ACC112 (cell line): Measurements from ENCODE around the gene C17orf75.

Experiments
- H2AFZ ChIP-seq: fragments of 200-600 bp; sonication (generic); one replicate; pipeline ENCODE4 v1.6.0; 2017; ENCODE audit warnings: antibody characterized with exemption, low read length; ENCODE audit not compliant: unreplicated experiment
- H3K27ac ChIP-seq: fragments of 200-600 bp; sonication (generic); 2 replicates; pipeline ENCODE4 v1.5.1; 2014; ENCODE audit warnings: low read depth, mild to moderate bottlenecking, antibody characterized with exemption, low read length, moderate library complexity
- H3K27me3 ChIP-seq: fragments of 200-600 bp; sonication (generic); 2 replicates; pipeline ENCODE4 v1.6.1; 2014; ENCODE audit warnings: mild to moderate bottlenecking, antibody characterized with exemption, low read length, moderate library complexity, mixed read lengths; ENCODE audit not compliant: insufficient read depth
- H3K36me3 ChIP-seq: fragments of 200-600 bp; sonication (generic); 2 replicates; pipeline ENCODE4 v1.6.1; 2016; ENCODE audit warnings: mild to moderate bottlenecking, antibody characterized with exemption, low read length, moderate library complexity, mixed read lengths; ENCODE audit not compliant: insufficient read depth
- H3K4me1 ChIP-seq: fragments of 200-600 bp; sonication (generic); one replicate; pipeline ENCODE4 v1.6.1; 2016; ENCODE audit warnings: low read length, mixed read lengths; ENCODE audit not compliant: insufficient read depth, unreplicated experiment, control insufficient read depth
- H3K4me3 ChIP-seq: fragments of 200-600 bp; sonication (generic); 2 replicates; pipeline ENCODE4 v1.5.1; 2014; ENCODE audit warnings: mild to moderate bottlenecking, low read depth, low read length
- H3K79me2 ChIP-seq: fragments of 200-600 bp; sonication (generic); one replicate; pipeline ENCODE4 v1.6.0; 2016; ENCODE audit warnings: low read length; ENCODE audit not compliant: control insufficient read depth, unreplicated experiment, insufficient read depth

The C17orf75 gene

DNA sequence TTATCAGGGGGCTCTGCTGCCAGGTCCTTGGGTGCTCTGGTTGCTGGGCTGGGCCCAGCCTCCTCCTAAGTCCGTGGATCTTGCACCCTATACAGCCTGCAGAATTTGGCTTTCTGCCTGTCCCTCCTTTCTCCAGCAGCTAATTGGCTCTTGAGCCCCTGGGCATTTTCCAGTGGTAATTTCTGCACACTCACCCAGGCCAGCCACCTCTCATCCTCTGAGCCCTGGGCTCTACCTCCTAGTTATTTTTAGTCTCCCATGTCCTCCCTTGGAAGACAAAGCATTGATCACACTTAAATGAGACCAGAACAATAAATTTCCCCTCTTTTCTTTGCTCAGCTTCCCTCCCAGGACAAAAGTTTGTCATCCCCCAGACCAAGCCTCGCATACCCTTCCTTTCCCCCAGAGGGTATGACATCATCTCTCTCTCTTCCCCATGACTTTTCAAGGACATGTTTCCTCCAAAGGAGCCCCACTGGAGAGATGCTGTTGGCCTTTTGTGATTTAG is 38.1 kb downstream of the C17orf75 start:
- Histone ChIP-seq H3K27ac (no peak overlapping the region), H3K36me3 (no peaks in the 10 kb centered on the region), H3K4me1 (no peaks in the 10 kb centered on the region), H2AFZ (no peak overlapping the region), H3K27me3 (peaks cover 6% of the 10 kb centered on the region; the same call in 1 of the 2 replicates), H3K4me3 (no peak overlapping the region), H3K79me2 (no peaks in the 10 kb centered on the region)

DNA sequence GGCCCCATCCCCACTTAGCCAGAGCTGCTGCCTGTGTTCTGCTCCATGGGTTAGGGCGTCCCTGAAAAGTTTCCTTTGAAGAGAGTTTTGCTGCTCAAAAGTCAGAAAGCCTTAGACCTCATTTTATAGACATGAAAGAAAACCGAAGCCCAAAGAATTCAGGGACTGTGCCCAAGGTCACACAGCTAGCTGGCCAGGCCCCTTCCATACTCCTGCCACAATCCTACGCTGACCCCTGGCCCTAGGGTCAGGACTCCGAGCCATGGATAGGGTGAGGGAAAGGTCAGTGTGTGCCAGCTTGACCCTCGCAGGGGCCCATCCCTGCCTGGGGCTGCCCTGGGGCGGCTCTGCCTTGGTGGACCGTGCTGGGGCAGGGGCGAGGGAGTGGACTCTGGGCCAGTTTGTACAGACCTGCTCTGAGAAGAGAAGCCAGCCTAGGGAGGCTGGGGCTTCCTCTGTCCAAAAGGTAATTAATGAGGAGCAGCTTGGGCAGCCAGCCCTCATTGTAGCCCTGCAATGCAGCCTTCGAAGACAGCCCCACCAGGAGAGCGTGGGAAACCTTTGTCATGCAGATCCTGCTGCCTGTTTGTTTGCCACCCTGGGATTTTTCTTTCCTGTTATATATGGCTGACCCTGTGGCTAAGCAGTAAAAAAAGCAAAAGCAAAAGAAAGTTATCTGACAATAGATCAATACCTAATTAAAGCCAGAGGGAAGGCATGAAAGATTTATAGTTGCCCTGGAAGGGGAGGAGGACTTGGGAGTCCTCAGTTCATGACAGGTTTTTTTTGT is 38.9 kb downstream of the C17orf75 start:
- Histone ChIP-seq H3K27me3 (peaks cover 5% of the 10 kb centered on the region; the same call in 1 of the 2 replicates), H3K79me2 (no peaks in the 10 kb centered on the region), H2AFZ (no peak overlapping the region), H3K36me3 (no peaks in the 10 kb centered on the region), H3K27ac (no peak overlapping the region), H3K4me1 (no peaks in the 10 kb centered on the region), H3K4me3 (no peak overlapping the region)

DNA sequence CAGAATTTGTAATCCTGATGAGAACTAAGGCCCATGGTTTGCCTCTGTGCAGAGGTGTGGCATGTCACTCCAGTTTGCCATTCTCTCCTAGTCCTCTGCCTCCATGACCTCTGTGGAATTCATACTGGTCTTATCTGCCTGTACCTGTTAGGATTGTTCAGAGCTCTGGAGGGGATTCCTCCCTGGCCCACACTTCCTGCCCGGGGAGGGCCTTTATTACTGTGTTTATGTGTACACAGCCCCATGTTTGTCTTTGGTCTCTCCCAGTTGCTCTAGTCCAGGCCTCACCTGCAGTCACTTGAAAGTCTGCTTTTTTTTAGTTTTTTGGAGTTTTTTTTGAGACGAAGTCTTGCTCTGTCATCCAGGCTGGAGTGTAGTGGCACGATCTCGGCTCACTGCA is 39.9 kb downstream of the C17orf75 start:
- H3K27me3 ChIP-seq: no peaks in the 10 kb centered on the region
- no peak overlapping the region for H3K27ac ChIP-seq
- H3K4me1 ChIP-seq: no peaks in the 10 kb centered on the region
- H2AFZ ChIP-seq: no peak overlapping the region
- H3K36me3 ChIP-seq: no peaks in the 10 kb centered on the region
- no peaks in the 10 kb centered on the region for H3K79me2 ChIP-seq
- H3K4me3 ChIP-seq: no peak overlapping the region

DNA sequence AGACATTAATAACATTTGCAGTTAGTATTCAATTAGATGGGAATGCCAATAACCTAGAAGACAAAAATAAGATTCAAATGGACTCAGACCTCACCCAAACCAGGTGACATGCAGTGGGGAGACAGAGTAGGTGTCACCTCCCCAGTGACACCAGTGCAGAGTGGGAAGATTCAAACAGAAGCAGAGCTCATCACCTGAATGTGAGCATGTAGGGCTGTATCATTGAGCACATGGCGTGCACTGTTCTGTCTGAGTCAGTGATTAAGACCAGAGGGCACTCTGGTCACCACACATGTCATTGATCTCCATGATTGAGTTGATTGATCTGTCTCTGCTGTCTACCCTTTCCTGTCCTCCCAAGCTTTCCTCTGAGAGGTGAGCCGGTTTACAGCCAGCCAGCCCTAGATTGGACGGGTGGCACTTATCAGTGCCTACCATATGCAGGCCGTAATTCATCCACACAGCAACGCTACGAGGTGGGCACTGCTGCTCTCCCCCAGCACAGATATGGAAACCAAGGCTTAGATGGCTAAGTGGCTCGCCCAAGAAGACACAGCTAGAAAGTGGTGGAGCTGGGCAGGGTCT is 42.3 kb downstream of the C17orf75 start:
- no peak overlapping the region for H3K4me3 ChIP-seq
- no peak overlapping the region for H3K27ac ChIP-seq
- no peaks in the 10 kb centered on the region for H3K27me3 ChIP-seq
- H3K4me1 ChIP-seq: no peaks in the 10 kb centered on the region
- no peaks in the 10 kb centered on the region for H3K36me3 ChIP-seq
- H2AFZ ChIP-seq: no peak overlapping the region
- H3K79me2 ChIP-seq: no peaks in the 10 kb centered on the region

DNA sequence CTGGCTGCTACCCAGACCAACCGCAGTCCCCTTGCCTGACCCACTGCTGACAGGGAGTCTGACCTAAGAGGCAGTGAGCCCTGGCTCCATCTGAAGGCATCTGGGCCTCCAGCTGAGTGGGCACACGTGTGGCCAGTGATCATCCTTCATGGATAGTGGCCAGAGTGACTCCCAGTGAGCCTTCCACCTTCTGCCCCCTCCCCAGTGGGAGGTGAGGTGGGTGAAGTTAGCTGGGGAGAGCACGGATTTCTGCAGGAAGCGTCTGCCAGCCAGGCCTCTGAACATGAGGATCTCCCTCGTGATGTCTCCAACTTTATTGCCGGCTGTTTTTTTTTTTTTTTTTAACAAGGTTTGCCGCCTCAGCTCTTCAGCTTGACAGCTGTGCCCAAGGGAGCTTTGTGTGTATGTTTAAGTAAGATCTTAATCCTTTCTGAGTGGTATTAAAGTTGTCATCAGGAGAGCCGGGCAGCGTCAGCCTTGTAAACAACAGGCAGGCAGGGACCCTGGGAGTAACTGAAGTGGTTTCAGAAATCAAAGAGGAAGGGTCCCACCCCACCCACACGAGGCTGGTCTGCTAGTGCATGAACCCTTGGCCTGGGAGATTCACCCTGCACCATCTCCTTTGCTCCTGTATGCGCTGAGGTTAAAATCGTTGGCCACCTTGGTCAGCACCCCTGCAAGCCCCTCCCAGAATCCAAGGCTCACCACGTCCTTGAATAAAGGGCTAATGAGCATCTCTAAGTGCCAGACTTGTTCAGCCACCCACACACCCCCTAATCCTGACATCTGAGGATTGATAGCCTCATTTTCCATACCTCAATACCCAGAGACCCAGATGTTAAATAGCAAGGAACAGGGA is 43.0 kb downstream of the C17orf75 start:
- no peak overlapping the region for H2AFZ ChIP-seq

DNA sequence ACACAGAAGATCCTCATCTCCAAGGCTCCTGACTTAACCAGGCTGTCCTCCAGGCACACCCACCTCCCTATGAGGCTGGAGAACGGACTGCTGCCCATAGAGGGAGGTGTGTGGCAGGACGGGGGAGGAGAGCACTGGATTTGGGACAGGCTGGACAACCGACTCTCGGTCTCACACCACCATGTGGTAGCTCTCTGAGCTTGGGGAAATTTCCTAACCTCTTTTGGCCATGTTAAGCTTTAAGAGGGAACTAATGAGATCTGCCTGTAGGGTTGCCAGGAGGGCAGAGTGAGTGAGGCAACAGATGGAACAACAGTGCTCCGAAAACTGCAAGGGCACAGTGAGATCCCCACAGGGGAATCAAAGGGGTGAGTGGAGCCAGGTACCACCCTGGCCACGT is 43.7 kb downstream of the C17orf75 start:
- Histone ChIP-seq H2AFZ (no peak overlapping the region), H3K4me1 (no peaks in the 10 kb centered on the region), H3K79me2 (no peaks in the 10 kb centered on the region), H3K27ac (no peak overlapping the region), H3K4me3 (no peak overlapping the region), H3K36me3 (no peaks in the 10 kb centered on the region), H3K27me3 (no peaks in the 10 kb centered on the region)

More for the DNA sequence above, 43.0 kb downstream of the C17orf75 start:
- no peaks in the 10 kb centered on the region for H3K27me3 ChIP-seq
- no peaks in the 10 kb centered on the region for H3K4me1 ChIP-seq
- no peaks in the 10 kb centered on the region for H3K36me3 ChIP-seq
- no peaks in the 10 kb centered on the region for H3K79me2 ChIP-seq
- no peak overlapping the region for H3K27ac ChIP-seq
- no peak overlapping the region for H3K4me3 ChIP-seq

DNA sequence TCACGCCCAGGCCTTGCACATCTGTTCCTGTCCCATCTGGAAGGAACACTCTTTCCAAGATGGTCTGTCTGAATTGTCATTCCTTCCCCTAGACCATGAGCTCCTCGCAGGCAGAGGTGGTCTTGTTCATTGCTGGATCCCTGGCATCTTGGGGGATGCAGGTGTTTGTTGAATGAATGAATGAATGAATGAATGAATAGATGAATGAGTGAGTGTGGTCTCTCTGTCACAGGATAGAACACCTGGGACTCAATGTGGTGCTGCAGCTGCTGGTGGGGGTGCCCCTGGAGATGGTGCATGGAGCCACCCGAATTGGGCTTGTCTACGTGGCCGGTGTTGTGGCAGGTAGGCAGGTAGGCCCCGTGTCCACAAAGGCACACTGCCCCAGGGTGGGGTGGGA is 44.1 kb downstream of the C17orf75 start:
- H3K27ac ChIP-seq: no peak overlapping the region
- no peak overlapping the region for H2AFZ ChIP-seq
- H3K79me2 ChIP-seq: no peaks in the 10 kb centered on the region
- no peaks in the 10 kb centered on the region for H3K27me3 ChIP-seq
- H3K36me3 ChIP-seq: no peaks in the 10 kb centered on the region
- H3K4me1 ChIP-seq: no peaks in the 10 kb centered on the region
- no peak overlapping the region for H3K4me3 ChIP-seq

DNA sequence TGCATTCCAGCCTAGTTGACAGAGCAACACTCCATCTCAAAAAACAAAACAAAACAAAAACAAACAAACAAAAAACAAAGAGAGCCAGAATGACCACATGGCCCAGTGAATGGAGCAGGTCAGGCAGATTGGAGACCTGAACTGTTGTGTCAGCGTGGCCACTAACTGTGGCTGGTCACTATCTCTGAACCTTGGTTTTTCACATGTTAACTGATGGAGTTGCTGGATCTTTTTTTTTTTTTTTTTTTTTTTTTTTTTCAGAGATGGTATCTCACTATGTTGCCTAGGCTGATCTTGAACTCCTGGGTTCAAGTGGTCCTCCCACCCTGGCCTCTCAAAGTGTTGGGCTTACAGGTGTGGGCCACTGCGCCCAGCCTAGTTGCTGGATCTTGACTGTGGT is 44.5 kb downstream of the C17orf75 start:
- no peak overlapping the region for H3K27ac ChIP-seq
- H3K4me1 ChIP-seq: no peaks in the 10 kb centered on the region
- no peaks in the 10 kb centered on the region for H3K27me3 ChIP-seq
- no peaks in the 10 kb centered on the region for H3K79me2 ChIP-seq
- no peak overlapping the region for H2AFZ ChIP-seq
- no peaks in the 10 kb centered on the region for H3K36me3 ChIP-seq
- H3K4me3 ChIP-seq: no peak overlapping the region

DNA sequence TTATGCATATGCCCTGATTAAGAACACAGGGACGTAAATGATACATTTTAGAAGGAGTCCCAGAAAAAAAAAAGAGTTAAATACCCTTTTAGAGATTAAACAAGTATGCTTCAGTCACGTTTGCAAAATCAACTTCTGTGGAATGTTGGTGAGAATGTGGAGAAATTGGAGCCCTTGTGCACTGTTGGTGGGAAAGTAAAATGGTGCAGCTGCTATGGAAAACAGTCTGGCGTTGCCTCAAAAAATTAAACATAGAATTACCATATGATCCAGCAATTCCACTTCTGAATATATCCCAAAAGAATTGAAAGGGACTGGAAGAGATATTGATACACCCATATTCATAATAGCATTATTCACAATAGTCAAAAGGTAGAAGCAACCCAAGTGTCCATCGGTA is 49.9 kb downstream of the C17orf75 start:
- H3K79me2 ChIP-seq: no peaks in the 10 kb centered on the region
- no peaks in the 10 kb centered on the region for H3K36me3 ChIP-seq
- no peaks in the 10 kb centered on the region for H3K27me3 ChIP-seq
- no peak overlapping the region for H3K27ac ChIP-seq
- no peaks in the 10 kb centered on the region for H3K4me1 ChIP-seq
- H3K4me3 ChIP-seq: no peak overlapping the region
- H2AFZ ChIP-seq: no peak overlapping the region

DNA sequence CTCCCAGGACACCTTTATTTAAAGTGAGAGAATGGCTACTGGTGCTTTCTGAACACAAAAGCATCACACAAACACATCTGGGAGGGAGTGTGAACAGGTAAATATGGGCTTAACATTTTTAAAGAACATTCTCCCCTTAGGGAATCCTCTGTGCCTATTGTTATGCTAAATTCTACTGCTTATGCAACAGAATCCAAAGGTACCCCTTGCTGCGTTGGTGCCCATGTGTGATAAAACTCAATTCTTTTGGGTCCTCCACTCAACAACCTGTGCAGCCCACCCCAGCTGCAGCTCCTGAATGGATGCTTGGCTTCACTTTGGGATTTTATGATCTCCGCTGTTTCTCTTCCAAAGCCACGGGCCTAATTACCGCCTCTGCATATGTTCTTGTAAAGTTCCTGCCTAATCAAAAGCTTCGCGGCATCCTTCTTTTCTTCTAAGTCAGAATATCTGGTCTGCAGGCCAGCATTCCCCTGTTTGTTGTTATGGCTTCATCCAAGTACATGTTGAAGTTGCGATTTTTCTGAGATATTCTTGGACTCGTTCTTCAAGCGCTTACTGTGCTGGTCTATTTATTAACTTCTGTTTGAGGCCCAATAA is 52.4 kb downstream of the C17orf75 start:
- H3K36me3 ChIP-seq: no peaks in the 10 kb centered on the region
- no peaks in the 10 kb centered on the region for H3K4me1 ChIP-seq
- no peak overlapping the region for H3K27ac ChIP-seq
- H3K79me2 ChIP-seq: no peaks in the 10 kb centered on the region
- H3K27me3 ChIP-seq: no peaks in the 10 kb centered on the region
- no peak overlapping the region for H2AFZ ChIP-seq
- no peak overlapping the region for H3K4me3 ChIP-seq
